Esophagus squamous epithelium (tissue), 5 donors: Measurements from ENCODE around the gene TMEM53. TPM values are rescaled to one million over a fixed set of nuclear protein-coding genes. Genes with fewer than 3 reads are reported as not detected.

Experiments used
- DNase-seq: peaks from one replicate; lab custom pipeline; 2025; lab: John Stamatoyannopoulos, UW
- H3K27ac ChIP-seq, 4 donors: fragments of 200-600 bp; sonication (generic); one replicate each; pipeline ENCODE4 v1.5.1; 2016 to 2019; ENCODE audit warnings: mild to moderate bottlenecking in 1 of 4
- H3K27me3 ChIP-seq, 4 donors: fragments of 200-600 bp; sonication (generic); 1 replicate in 3 of 4; 2 replicates in 1 of 4; pipeline versions ENCODE4 v1.5.1 to v1.6.0; 2017 to 2021; ENCODE audit warnings: antibody characterized with exemption in 1 of 4
- H3K36me3 ChIP-seq, 3 donors: fragments of 200-600 bp; sonication (generic); one replicate each; pipeline ENCODE4 v1.5.1; 2016 to 2019
- H3K4me1 ChIP-seq, 3 donors: fragments of 200-600 bp; sonication (generic); one replicate each; pipeline ENCODE4 v1.5.1; 2017 to 2019
- H3K4me3 ChIP-seq, 4 donors: fragments of 200-600 bp; sonication (generic); 1 replicate in 3 of 4; 2 replicates in 1 of 4; pipeline ENCODE4 v1.5.1; 2016 to 2019; ENCODE audit warnings: mild to moderate bottlenecking in 2 of 4, moderate library complexity in 1 of 4
- H3K9me3 ChIP-seq, 3 donors: fragments of 200-600 bp; sonication (generic); one replicate each; pipeline ENCODE4 v1.5.1; 2016 to 2019
- CTCF ChIP-seq, 6 experiments: fragments of 450-650 bp in 4 of 6; fragments of 200-600 bp in 2 of 6; sonication (generic) in 2 of 6; IDR thresholded peaks; one replicate each; pipeline ENCODE4 v1.5.1; 2016 to 2019; ENCODE audit warnings: antibody characterized with exemption in 6 of 6, mild to moderate bottlenecking in 4 of 6, moderate library complexity in 4 of 6
- POLR2A ChIP-seq, 4 donors: fragments of 450-650 bp; IDR thresholded peaks; one replicate each; pipeline ENCODE4 v1.6.1; 2017; ENCODE audit warnings: antibody characterized with exemption in 4 of 4, mild to moderate bottlenecking in 4 of 4, moderate library complexity in 3 of 4
- WGBS, 2 donors: methylation state at CpG; one replicate each; pipeline ENCODE4 v1.1.5; 2018; 5-methylcytosine and 5-hydroxymethylcytosine counted together
- intact Hi-C: fragments of 100-400 bp; cut with DNase I; formaldehyde crosslinking; loops from one replicate; pipeline ENCODE4 v1.15.0; 2022
- small RNA-seq, 4 donors: library from RNA; depleted of rRNA; stranded (forward); fragments of <200 nt; gene quantifications; one replicate each; pipeline ENCODE3, GENCODE V24; 2016
- total RNA-seq, 4 donors: library from RNA; depleted of rRNA; stranded (reverse); fragments of >200 nt; gene quantifications; one replicate each; pipeline ENCODE4 v1.1.0, GENCODE V29; 2016
- donor health status: DM: yes; HTN: yes; CAD: no.

The TMEM53 gene
- total RNA-seq, 4 donors from 2014 or later, result 3.2 to 5.8 (median 4.0) TPM

- no peak overlapping the region for H3K27ac ChIP-seq
- intact Hi-C loops, result no loop called here
Measured at GRCh38 chr1:44606701-44607281, 67.5 kb downstream of the TMEM53 start.

DNA sequence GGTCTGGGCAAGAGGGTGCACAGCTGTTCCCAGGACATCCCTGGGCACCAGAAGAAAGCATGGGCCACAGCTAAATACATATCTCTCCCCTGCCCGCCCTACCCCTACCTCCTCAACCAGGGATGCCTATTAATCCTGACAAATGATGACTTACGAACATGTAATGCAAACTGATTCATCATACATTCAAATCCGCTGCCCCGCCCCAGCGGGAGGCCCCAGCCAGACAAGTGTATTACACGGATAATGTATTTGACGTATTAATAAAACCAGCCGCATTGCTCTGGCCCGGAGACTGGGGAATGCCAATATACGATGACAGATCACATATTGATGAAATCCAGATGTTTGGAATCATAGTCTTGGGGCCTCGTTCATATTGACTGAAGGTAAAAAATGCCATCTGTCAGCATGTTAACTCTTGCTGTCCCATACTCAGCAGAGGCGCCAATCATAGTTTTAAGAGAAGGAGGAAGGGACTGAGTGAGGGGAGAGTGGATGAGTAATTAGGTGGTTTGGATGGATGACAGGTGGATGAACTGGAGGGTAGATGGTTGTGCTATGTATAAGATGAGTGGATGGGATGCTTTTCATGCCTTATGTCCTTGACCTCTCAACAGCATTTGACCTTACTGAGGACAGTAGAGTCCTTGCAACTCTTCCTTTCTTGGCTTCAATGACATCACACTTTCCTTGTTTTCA lies 68.2 kb downstream of the TMEM53 start:
- intact Hi-C loops, result no loop called here
- WGBS, 2 donors, result 41 to 66% methylated on average over 11 to 12 of the region's 12 CpGs

More at GRCh38 chr1:44606701-44607281, 67.5 kb downstream of the TMEM53 start:
- no peak overlapping the region for H3K4me3 ChIP-seq
- no peaks in the 10 kb centered on the region for H3K9me3 ChIP-seq
- no peak for DNase-seq
- H3K27me3 ChIP-seq, result peaks cover 0 to 68% (median 0%) of the 10 kb centered on the region in 4 donors
- no peaks in the 10 kb centered on the region for H3K36me3 ChIP-seq
- TF ChIP-seq POLR2A (IDR thresholded peaks at IDR 0.05), result no peak
- no peak for TF ChIP-seq CTCF (IDR thresholded peaks at IDR 0.05)
- 79 to 84% methylated on average over 8 of the region's 8 CpGs for WGBS, 2 donors
- H3K4me1 ChIP-seq, result no peaks in the 10 kb centered on the region

DNA sequence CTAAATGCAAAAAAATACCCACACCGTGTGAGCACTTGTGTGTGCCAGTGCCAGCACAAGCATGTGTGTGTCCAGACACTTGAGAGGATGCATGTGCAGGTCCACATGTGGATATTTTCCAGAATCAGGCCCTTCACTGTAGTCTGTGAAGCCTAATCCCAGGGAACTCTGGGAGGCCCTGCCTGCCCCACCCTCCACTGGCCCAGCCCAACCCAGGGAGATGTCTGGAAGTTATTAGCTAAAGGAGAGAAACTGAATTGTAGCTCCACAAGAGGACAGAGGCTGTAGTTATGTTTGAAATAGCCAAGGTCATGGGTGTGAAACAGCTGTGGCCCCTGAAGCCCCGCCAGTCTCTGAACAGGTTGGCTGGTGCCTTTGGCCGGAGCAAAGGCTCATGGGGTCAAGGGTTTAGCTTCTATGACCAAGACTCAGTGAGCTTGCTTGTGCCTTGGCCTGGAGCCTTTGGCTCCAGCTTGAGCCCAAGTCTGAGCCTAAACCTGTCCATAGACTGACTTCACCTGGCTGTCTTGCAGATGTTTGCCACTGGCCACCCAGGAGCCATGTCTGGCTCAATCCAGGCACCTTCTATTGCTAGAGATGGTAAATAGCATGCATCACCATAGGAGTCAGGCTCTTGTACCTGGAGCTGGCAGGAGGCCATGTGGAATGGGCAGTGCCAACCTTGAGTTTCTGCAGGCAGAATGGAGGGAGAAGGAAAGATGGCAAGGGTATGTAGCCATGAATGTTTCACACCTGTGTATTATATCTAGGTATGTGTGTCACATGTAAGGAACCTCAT lies 69.9 kb downstream of the TMEM53 start:
- no peak overlapping the region for H3K4me3 ChIP-seq
- no peak for DNase-seq
- intact Hi-C loops, result no loop called here
- no peaks in the 10 kb centered on the region for H3K36me3 ChIP-seq
- H3K4me1 ChIP-seq, result no peaks in the 10 kb centered on the region
- no peaks in the 10 kb centered on the region for H3K9me3 ChIP-seq
- H3K27me3 ChIP-seq, result peaks cover 0 to 79% (median 0%) of the 10 kb centered on the region in 4 donors
- H3K27ac ChIP-seq, result no peak overlapping the region
- 66 to 85% methylated on average over 3 of the region's 3 CpGs for WGBS, 2 donors
- TF ChIP-seq POLR2A (IDR thresholded peaks at IDR 0.05) (no peak), CTCF (IDR thresholded peaks at IDR 0.05) (no peak)

More for the DNA sequence above, 68.2 kb downstream of the TMEM53 start:
- no peak for TF ChIP-seq CTCF (IDR thresholded peaks at IDR 0.05)
- no peak for TF ChIP-seq POLR2A (IDR thresholded peaks at IDR 0.05)
- DNase-seq, result no peak
- no peak overlapping the region for H3K4me3 ChIP-seq
- H3K9me3 ChIP-seq, result no peaks in the 10 kb centered on the region
- no peaks in the 10 kb centered on the region for H3K4me1 ChIP-seq
- H3K36me3 ChIP-seq, result no peaks in the 10 kb centered on the region
- H3K27ac ChIP-seq, result no peak overlapping the region
- peaks cover 0 to 76% (median 0%) of the 10 kb centered on the region in 4 donors for H3K27me3 ChIP-seq

DNA sequence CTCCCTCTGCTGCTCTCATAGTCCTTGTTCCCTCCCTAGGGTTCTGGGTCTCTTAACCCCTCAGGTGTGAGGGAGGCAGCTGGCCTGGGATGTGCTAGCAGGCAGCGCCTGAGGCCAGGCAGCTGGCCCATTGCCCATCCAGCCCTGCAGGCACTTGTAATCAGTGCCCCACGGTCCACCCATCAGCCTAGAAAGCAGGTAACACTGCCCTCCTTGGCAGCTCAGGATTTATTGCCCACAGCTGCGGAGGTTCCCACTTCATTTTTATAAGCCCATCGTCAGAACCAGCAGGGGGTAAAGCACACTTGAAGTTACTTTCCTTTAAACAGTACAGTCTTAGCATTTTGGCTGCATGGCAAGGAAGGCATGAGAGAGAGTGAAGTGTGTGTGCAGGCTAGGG lies 70.6 kb downstream of the TMEM53 start:
- Histone ChIP-seq H3K4me3 (no peak overlapping the region), H3K9me3 (no peaks in the 10 kb centered on the region), H3K27me3 (peaks cover 0 to 81% (median 0%) of the 10 kb centered on the region in 4 donors), H3K4me1 (no peaks in the 10 kb centered on the region), H3K27ac (no peak overlapping the region), H3K36me3 (no peaks in the 10 kb centered on the region)
- no peak for TF ChIP-seq POLR2A (IDR thresholded peaks at IDR 0.05)
- TF ChIP-seq CTCF (IDR thresholded peaks at IDR 0.05), result no peak
- intact Hi-C loops, result no loop called here
- 38 to 63% methylated on average over 3 of the region's 4 CpGs for WGBS, 2 donors
- no peak for DNase-seq

Small RNA genes lying within 50 kb of the gene (small RNA-seq; reads per million reads assigned to genes)
- 0.35 to 26.5 (median 21.4) reads per million in 4 donors for gene RNU5F-1

Other genes starting within 250 kb of the TMEM53 start
- 1 to 10 TPM in 1 of 4 donors, not detected in 3; 1.3 TPM for gene ARMH1, start 233 bp upstream of the TMEM53 start, total RNA-seq
- gene RNU5D-1, start 56.7 kb upstream of the TMEM53 start, total RNA-seq, result not detected
- gene KIF2C, start 65.4 kb upstream of the TMEM53 start, total RNA-seq, result 10 to 100 TPM in 2 of 4 donors, 1 to 10 TPM in 2; 4.8 to 17.9 (median 9.4) TPM
- gene RPS8, start 101.1 kb upstream of the TMEM53 start, total RNA-seq, result 1,000 to 10,000 TPM; 1,915 to 3,855 (median 2,689) TPM
- gene BEST4, start 113.7 kb upstream of the TMEM53 start, total RNA-seq, result under 1 TPM in 1 of 4 donors, not detected in 3; 0.26 TPM
- 10 to 100 TPM; 10.3 to 36.2 (median 30.7) TPM for gene PLK3, start 125.9 kb upstream of the TMEM53 start, total RNA-seq
- not detected for gene DYNLT4, start 132.9 kb upstream of the TMEM53 start, total RNA-seq
- 1 to 10 TPM in 3 of 4 donors, under 1 TPM in 1; 0.68 to 5.3 (median 4.1) TPM for gene BTBD19, start 134.0 kb upstream of the TMEM53 start, total RNA-seq
- gene PTCH2, start 168.8 kb upstream of the TMEM53 start, total RNA-seq, result under 1 TPM in 2 of 4 donors, not detected in 2; 0.09 to 0.19 TPM